Measurements from ENCODE around the gene ELL.

GRCh38 chr19:18415178-18415867 is 106.5 kb downstream of the ELL start:
- TF ChIP-seq YY1 (IDR thresholded peaks at IDR 0.05; ENCODE audit: insufficient read depth, insufficient read length) (no peak), ZNF274 (IDR thresholded peaks at IDR 0.05; ENCODE audit: low read depth, low read length) (no peak), SUZ12 (IDR thresholded peaks at IDR 0.05; ENCODE audit: extremely low read depth, insufficient read depth, insufficient read length) (no peak)
